Measurements from ENCODE around the gene GNAO1. TPM values are rescaled to one million over a fixed set of nuclear protein-coding genes. Genes with fewer than 3 reads are reported as not detected.

GNAO1 gene
- total and polyA plus RNA-seq, 9 of the 15 experiments (the other 6 are each of a cell fraction or from before 2014, with no cell fraction given): 0.07 to 0.42 (median 0.08) TPM; not detected in 5

- TF ChIP-seq, protein P1, sequence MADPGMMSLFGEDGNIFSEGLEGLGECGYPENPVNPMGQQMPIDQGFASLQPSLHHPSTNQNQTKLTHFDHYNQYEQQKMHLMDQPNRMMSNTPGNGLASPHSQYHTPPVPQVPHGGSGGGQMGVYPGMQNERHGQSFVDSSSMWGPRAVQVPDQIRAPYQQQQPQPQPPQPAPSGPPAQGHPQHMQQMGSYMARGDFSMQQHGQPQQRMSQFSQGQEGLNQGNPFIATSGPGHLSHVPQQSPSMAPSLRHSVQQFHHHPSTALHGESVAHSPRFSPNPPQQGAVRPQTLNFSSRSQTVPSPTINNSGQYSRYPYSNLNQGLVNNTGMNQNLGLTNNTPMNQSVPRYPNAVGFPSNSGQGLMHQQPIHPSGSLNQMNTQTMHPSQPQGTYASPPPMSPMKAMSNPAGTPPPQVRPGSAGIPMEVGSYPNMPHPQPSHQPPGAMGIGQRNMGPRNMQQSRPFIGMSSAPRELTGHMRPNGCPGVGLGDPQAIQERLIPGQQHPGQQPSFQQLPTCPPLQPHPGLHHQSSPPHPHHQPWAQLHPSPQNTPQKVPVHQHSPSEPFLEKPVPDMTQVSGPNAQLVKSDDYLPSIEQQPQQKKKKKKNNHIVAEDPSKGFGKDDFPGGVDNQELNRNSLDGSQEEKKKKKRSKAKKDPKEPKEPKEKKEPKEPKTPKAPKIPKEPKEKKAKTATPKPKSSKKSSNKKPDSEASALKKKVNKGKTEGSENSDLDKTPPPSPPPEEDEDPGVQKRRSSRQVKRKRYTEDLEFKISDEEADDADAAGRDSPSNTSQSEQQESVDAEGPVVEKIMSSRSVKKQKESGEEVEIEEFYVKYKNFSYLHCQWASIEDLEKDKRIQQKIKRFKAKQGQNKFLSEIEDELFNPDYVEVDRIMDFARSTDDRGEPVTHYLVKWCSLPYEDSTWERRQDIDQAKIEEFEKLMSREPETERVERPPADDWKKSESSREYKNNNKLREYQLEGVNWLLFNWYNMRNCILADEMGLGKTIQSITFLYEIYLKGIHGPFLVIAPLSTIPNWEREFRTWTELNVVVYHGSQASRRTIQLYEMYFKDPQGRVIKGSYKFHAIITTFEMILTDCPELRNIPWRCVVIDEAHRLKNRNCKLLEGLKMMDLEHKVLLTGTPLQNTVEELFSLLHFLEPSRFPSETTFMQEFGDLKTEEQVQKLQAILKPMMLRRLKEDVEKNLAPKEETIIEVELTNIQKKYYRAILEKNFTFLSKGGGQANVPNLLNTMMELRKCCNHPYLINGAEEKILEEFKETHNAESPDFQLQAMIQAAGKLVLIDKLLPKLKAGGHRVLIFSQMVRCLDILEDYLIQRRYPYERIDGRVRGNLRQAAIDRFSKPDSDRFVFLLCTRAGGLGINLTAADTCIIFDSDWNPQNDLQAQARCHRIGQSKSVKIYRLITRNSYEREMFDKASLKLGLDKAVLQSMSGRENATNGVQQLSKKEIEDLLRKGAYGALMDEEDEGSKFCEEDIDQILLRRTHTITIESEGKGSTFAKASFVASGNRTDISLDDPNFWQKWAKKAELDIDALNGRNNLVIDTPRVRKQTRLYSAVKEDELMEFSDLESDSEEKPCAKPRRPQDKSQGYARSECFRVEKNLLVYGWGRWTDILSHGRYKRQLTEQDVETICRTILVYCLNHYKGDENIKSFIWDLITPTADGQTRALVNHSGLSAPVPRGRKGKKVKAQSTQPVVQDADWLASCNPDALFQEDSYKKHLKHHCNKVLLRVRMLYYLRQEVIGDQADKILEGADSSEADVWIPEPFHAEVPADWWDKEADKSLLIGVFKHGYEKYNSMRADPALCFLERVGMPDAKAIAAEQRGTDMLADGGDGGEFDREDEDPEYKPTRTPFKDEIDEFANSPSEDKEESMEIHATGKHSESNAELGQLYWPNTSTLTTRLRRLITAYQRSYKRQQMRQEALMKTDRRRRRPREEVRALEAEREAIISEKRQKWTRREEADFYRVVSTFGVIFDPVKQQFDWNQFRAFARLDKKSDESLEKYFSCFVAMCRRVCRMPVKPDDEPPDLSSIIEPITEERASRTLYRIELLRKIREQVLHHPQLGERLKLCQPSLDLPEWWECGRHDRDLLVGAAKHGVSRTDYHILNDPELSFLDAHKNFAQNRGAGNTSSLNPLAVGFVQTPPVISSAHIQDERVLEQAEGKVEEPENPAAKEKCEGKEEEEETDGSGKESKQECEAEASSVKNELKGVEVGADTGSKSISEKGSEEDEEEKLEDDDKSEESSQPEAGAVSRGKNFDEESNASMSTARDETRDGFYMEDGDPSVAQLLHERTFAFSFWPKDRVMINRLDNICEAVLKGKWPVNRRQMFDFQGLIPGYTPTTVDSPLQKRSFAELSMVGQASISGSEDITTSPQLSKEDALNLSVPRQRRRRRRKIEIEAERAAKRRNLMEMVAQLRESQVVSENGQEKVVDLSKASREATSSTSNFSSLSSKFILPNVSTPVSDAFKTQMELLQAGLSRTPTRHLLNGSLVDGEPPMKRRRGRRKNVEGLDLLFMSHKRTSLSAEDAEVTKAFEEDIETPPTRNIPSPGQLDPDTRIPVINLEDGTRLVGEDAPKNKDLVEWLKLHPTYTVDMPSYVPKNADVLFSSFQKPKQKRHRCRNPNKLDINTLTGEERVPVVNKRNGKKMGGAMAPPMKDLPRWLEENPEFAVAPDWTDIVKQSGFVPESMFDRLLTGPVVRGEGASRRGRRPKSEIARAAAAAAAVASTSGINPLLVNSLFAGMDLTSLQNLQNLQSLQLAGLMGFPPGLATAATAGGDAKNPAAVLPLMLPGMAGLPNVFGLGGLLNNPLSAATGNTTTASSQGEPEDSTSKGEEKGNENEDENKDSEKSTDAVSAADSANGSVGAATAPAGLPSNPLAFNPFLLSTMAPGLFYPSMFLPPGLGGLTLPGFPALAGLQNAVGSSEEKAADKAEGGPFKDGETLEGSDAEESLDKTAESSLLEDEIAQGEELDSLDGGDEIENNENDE (IDR thresholded peaks at IDR 0.05; ENCODE audit: low read depth, low read length): no peak
- TF ChIP-seq ZBTB9 (CRISPR knock-in tag; IDR thresholded peaks at IDR 0.05) (no peak), HEY1 (CRISPR knock-in tag; IDR thresholded peaks at IDR 0.05; ENCODE audit: borderline replicate concordance) (no peak)
Observed at GRCh38 chr16:56192986-56193945, 2.0 kb downstream of the GNAO1 start (continued).
